Measurements from ENCODE around the gene HPSE.
A peak's percentile ranks its signal among the peaks of the same experiment; 100 is the strongest.
"Not testable (repeated sequence)": the region's sequence is repeated elsewhere in the genome, so short reads cannot be mapped to it uniquely, and the experiment has no call there.

The HPSE gene

GRCh38 chr4:83284193-83285054 is 50.2 kb downstream of the HPSE start, which contains the start of gene COQ2:
COQ2 (minus strand) TSS chr4:83284798; CDS start chr4:83284764, 34 bp downstream.
- DNase-seq, result peak; percentile 40 to 99 (median 93)

GRCh38 chr4:83283181-83283580 is 51.5 kb downstream of the HPSE start:
- no peak for DNase-seq

- DNase-seq, result peak in 11 of 56 donors; percentile 1 to 51 (median 5)
Measured at GRCh38 chr4:83282049-83282535, 52.6 kb downstream of the HPSE start.

GRCh38 chr4:83281307-83281706 is 53.3 kb downstream of the HPSE start:
- no peak for DNase-seq

GRCh38 chr4:83276299-83277040 is 58.2 kb downstream of the HPSE start:
- no peak for DNase-seq

- not testable (repeated sequence) for DNase-seq
Measured at GRCh38 chr4:83273926-83274325, 60.7 kb downstream of the HPSE start.

GRCh38 chr4:83272900-83273299 is 61.7 kb downstream of the HPSE start:
- DNase-seq, result no peak

GRCh38 chr4:83269256-83269655 is 65.4 kb downstream of the HPSE start:
- DNase-seq, result no peak

GRCh38 chr4:83268491-83268890 is 66.2 kb downstream of the HPSE start:
- DNase-seq, result no peak

- no peak for DNase-seq
Measured at GRCh38 chr4:83267830-83268475, 66.7 kb downstream of the HPSE start.

GRCh38 chr4:83267121-83267829 is 67.4 kb downstream of the HPSE start:
- no peak for DNase-seq

- no peak for DNase-seq
Measured at GRCh38 chr4:83266689-83267088, 68.0 kb downstream of the HPSE start.

GRCh38 chr4:83263106-83263505 is 71.5 kb downstream of the HPSE start:
- no peak for DNase-seq

GRCh38 chr4:83262682-83263081 is 72.0 kb downstream of the HPSE start:
- DNase-seq, result no peak

GRCh38 chr4:83261307-83261706 is 73.3 kb downstream of the HPSE start:
- DNase-seq, result no peak

- DNase-seq, result no peak
Measured at GRCh38 chr4:83259586-83259985, 75.1 kb downstream of the HPSE start.

- no peak for DNase-seq
Measured at GRCh38 chr4:83258461-83258860, 76.2 kb downstream of the HPSE start.

- DNase-seq, result no peak
Measured at GRCh38 chr4:83257811-83258210, 76.8 kb downstream of the HPSE start.

GRCh38 chr4:83255584-83255983 is 79.1 kb downstream of the HPSE start:
- no peak for DNase-seq

- DNase-seq, result peak in 23 of 56 donors; percentile 1 to 43 (median 14)
Measured at GRCh38 chr4:83252782-83253405, 81.8 kb downstream of the HPSE start.

- DNase-seq, result no peak
Measured at GRCh38 chr4:83251447-83251830, 83.2 kb downstream of the HPSE start.

All from nucleus accumbens (tissue), 56 donors.